ENCODE measurements around the gene GOSR2.
A peak's percentile ranks its signal among the peaks of the same experiment; 100 is the strongest.
"Not testable (repeated sequence)": the region's sequence is repeated elsewhere in the genome, so short reads cannot be mapped to it uniquely, and the experiment has no call there.

GOSR2 gene

GRCh38 chr17:46917041-46917440, 5.9 kb upstream of the GOSR2 start:
- Histone ChIP-seq H3K9me3 (ENCODE audit: insufficient read depth, low read depth, low read length) (no peaks in the 10 kb centered on the region), H3K27me3 (ENCODE audit: insufficient read depth, low read length, poor library complexity, severe bottlenecking) (no peaks in the 10 kb centered on the region), H3F3A (ENCODE audit: low read depth) (no peaks in the 10 kb centered on the region; the same call in 1 of the 2 replicates), H3K79me2 (ENCODE audit: insufficient read depth, low read length) (no peaks in the 10 kb centered on the region), H3K9ac (ENCODE audit: low read depth, low read length, poor library complexity, severe bottlenecking) (no peak overlapping the region), H3K4me2 (ENCODE audit: low read depth, low read length, poor library complexity, severe bottlenecking) (no peak overlapping the region), H3K9me2 (replicated peaks; ENCODE audit: low read depth, low read length) (no peaks in the 10 kb centered on the region), H3K4me3 (ENCODE audit: low read length, poor library complexity, severe bottlenecking) (no peak overlapping the region), H4K20me1 (ENCODE audit: insufficient read depth, low read length, poor library complexity, severe bottlenecking) (no peaks in the 10 kb centered on the region), H3K36me3 (ENCODE audit: insufficient read depth, low read length) (no peaks in the 10 kb centered on the region), H2AFZ (ENCODE audit: low read length) (no peak overlapping the region), H3K4me1 (ENCODE audit: insufficient read depth, low read length, poor library complexity, severe bottlenecking) (peaks cover 15% of the 10 kb centered on the region)
- no peak for TF ChIP-seq CTCF (conservative IDR thresholded peaks at IDR 0.05; ENCODE audit: low read length)
- no peak for TF ChIP-seq EZH2phosphoT487 (IDR thresholded peaks at IDR 0.05; ENCODE audit: borderline replicate concordance)

- H3F3A ChIP-seq (ENCODE audit: low read depth): peaks cover 1% of the 10 kb centered on the region; the same call in 1 of the 2 replicates
- no peaks in the 10 kb centered on the region for H3K9me2 ChIP-seq (replicated peaks; ENCODE audit: low read depth, low read length)
- H2AFZ ChIP-seq (ENCODE audit: low read length): no peak overlapping the region
- no peaks in the 10 kb centered on the region for H3K27me3 ChIP-seq (ENCODE audit: insufficient read depth, low read length, poor library complexity, severe bottlenecking)
- peaks cover 15% of the 10 kb centered on the region for H3K4me1 ChIP-seq (ENCODE audit: insufficient read depth, low read length, poor library complexity, severe bottlenecking)
- H3K9me3 ChIP-seq (ENCODE audit: insufficient read depth, low read depth, low read length): no peaks in the 10 kb centered on the region
- no peak overlapping the region for H3K9ac ChIP-seq (ENCODE audit: low read depth, low read length, poor library complexity, severe bottlenecking)
- TF ChIP-seq EZH2phosphoT487 (IDR thresholded peaks at IDR 0.05; ENCODE audit: borderline replicate concordance): no peak
- no peak for TF ChIP-seq CTCF (conservative IDR thresholded peaks at IDR 0.05; ENCODE audit: low read length)
- H4K20me1 ChIP-seq (ENCODE audit: insufficient read depth, low read length, poor library complexity, severe bottlenecking): no peaks in the 10 kb centered on the region
- no peaks in the 10 kb centered on the region for H3K36me3 ChIP-seq (ENCODE audit: insufficient read depth, low read length)
- H3K4me3 ChIP-seq (ENCODE audit: low read length, poor library complexity, severe bottlenecking): no peak overlapping the region
- H3K79me2 ChIP-seq (ENCODE audit: insufficient read depth, low read length): no peaks in the 10 kb centered on the region
- H3K4me2 ChIP-seq (ENCODE audit: low read depth, low read length, poor library complexity, severe bottlenecking): no peak overlapping the region
Measured at GRCh38 chr17:46917516-46917915, 5.4 kb upstream of the GOSR2 start.

GRCh38 chr17:46921962-46922361, 998 bp upstream of the GOSR2 start:
- Histone ChIP-seq H3K4me1 (ENCODE audit: insufficient read depth, low read length, poor library complexity, severe bottlenecking) (peaks cover 49% of the 10 kb centered on the region), H3K79me2 (ENCODE audit: insufficient read depth, low read length) (peaks cover 41% of the 10 kb centered on the region), H3K9ac (ENCODE audit: low read depth, low read length, poor library complexity, severe bottlenecking) (peak overlapping the region; percentile 92), H3K4me3 (ENCODE audit: low read length, poor library complexity, severe bottlenecking) (peak overlapping the region; percentile 99), H4K20me1 (ENCODE audit: insufficient read depth, low read length, poor library complexity, severe bottlenecking) (peaks cover 20% of the 10 kb centered on the region), H3K4me2 (ENCODE audit: low read depth, low read length, poor library complexity, severe bottlenecking) (peak overlapping the region; percentile 58)
- H3F3A ChIP-seq (ENCODE audit: low read depth); H3K9me3 ChIP-seq (ENCODE audit: insufficient read depth, low read depth, low read length); H3K9me2 ChIP-seq (replicated peaks; ENCODE audit: low read depth, low read length); H3K27me3 ChIP-seq (ENCODE audit: insufficient read depth, low read length, poor library complexity, severe bottlenecking); H3K36me3 ChIP-seq (ENCODE audit: insufficient read depth, low read length); H2AFZ ChIP-seq (ENCODE audit: low read length): not testable (repeated sequence)

GRCh38 chr17:46922487-46922803, 515 bp upstream of the GOSR2 start:
- Histone ChIP-seq H3F3A (ENCODE audit: low read depth) (peaks cover 2% of the 10 kb centered on the region; the same call in 1 of the 2 replicates), H3K9me3 (ENCODE audit: insufficient read depth, low read depth, low read length) (no peaks in the 10 kb centered on the region), H3K79me2 (ENCODE audit: insufficient read depth, low read length) (peaks cover 46% of the 10 kb centered on the region), H3K9me2 (replicated peaks; ENCODE audit: low read depth, low read length) (no peaks in the 10 kb centered on the region), H3K27me3 (ENCODE audit: insufficient read depth, low read length, poor library complexity, severe bottlenecking) (peaks cover 4% of the 10 kb centered on the region), H3K9ac (ENCODE audit: low read depth, low read length, poor library complexity, severe bottlenecking) (peak overlapping the region; percentile 92), H3K4me2 (ENCODE audit: low read depth, low read length, poor library complexity, severe bottlenecking) (peak overlapping the region; percentile 84), H3K4me1 (ENCODE audit: insufficient read depth, low read length, poor library complexity, severe bottlenecking) (peaks cover 54% of the 10 kb centered on the region), H3K4me3 (ENCODE audit: low read length, poor library complexity, severe bottlenecking) (peak overlapping the region; percentile 99), H4K20me1 (ENCODE audit: insufficient read depth, low read length, poor library complexity, severe bottlenecking) (peaks cover 23% of the 10 kb centered on the region), H3K36me3 (ENCODE audit: insufficient read depth, low read length) (no peaks in the 10 kb centered on the region), H2AFZ (ENCODE audit: low read length) (peak overlapping the region; percentile 73)
- TF ChIP-seq CTCF (conservative IDR thresholded peaks at IDR 0.05; ENCODE audit: low read length) (no peak), EZH2phosphoT487 (IDR thresholded peaks at IDR 0.05; ENCODE audit: borderline replicate concordance) (no peak)
